Measurements from ENCODE around the gene INKA2.

Gene INKA2

DNA sequence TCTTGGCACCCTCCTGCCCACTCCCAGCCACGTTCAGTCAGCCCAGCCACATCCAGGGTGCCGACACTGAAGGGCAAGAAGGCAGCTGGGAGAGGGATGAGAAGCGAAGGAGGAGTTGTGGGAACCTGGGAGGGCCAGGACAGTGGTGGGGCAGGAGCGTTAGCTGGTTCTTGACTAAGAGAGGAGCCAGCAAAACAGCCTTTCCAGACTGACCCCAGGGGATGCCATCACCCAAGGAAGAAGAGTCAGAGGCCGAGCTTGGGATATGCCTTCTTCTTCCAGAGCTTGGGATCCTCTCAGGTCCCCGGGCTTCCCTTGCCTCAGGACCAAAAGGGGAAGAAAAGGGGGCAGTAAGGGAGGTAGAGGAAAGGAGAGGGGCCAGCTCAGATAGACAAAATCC lies 7.2 kb downstream of the INKA2 start:
- H3K9me3 ChIP-seq (ENCODE audit: control insufficient read depth, insufficient read depth, low read length): no peaks in the 10 kb centered on the region
- H3K4me1 ChIP-seq (ENCODE audit: control insufficient read depth, insufficient read depth, low read length): peaks cover 23% of the 10 kb centered on the region
- no peak overlapping the region for H3K27ac ChIP-seq (ENCODE audit: low read depth, low read length)
- no peak overlapping the region for H3K9ac ChIP-seq (ENCODE audit: low read depth, low read length)
- no peak overlapping the region for H3K4me3 ChIP-seq (ENCODE audit: low read depth, low read length)
- H3K27me3 ChIP-seq (ENCODE audit: control insufficient read depth, insufficient read depth, low read length): no peaks in the 10 kb centered on the region
- H3K36me3 ChIP-seq (ENCODE audit: control insufficient read depth, insufficient read depth, low read length): peaks cover 23% of the 10 kb centered on the region

DNA sequence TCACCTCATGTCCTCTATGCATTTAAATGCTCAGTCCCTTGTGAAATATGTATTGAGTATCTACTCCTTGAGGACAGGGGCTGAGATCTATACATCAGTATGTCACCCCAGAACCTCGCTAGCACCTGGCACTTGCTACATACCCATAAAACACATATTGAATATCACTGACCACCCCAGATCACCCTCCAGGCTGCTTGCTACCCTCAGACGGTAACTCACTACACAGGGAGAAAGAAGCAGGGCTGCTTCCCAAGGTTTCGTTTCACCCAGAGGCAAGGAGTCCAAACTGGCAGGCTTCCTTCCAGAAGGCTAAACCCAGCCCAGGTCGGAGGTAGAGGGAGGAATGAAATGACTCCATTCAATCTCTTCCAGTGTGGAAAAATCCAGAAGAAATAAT lies 8.5 kb downstream of the INKA2 start:
- Histone ChIP-seq H3K36me3 (ENCODE audit: control insufficient read depth, insufficient read depth, low read length) (peaks cover 23% of the 10 kb centered on the region), H3K27ac (ENCODE audit: low read depth, low read length) (no peak overlapping the region), H3K4me1 (ENCODE audit: control insufficient read depth, insufficient read depth, low read length) (peaks cover 11% of the 10 kb centered on the region), H3K9ac (ENCODE audit: low read depth, low read length) (no peak overlapping the region), H3K4me3 (ENCODE audit: low read depth, low read length) (no peak overlapping the region), H3K9me3 (ENCODE audit: control insufficient read depth, insufficient read depth, low read length) (no peaks in the 10 kb centered on the region), H3K27me3 (ENCODE audit: control insufficient read depth, insufficient read depth, low read length) (no peaks in the 10 kb centered on the region)

DNA sequence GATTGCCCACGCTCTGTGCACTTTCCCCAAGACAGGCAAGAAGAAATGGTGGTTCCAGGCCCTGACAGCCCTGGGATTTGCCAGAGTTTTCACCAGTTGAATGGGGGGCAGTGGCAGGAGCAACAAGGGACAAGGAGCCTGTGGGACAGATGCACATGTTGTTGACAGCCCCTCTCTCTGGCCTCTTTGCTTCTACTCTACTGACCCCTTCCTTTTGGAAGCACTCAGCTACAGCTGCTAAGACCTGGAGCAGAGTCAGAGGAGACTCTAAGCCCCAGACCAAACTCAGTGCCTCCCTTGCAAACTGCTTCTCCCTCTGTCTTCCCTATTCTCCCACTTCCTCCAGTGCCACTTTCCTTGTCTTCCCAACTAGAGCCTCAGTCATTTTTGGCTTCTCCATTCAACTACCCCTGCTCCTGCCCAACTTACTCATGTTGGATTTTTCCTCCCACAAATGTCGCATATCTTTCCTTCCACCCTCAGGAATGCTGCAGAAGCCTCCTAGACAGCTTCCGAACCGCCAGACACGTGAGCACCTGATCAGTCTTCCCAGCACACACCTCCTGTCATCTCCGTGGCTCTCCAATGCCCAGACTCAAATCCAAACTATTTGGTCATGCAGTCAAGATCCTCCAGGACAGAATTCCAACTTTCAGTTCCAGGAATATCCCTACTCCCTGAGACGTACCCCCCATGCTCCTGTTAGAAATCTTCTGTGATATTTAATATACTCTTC lies 9.1 kb downstream of the INKA2 start:
- H3K9me3 ChIP-seq (ENCODE audit: control insufficient read depth, insufficient read depth, low read length): no peaks in the 10 kb centered on the region
- no peak overlapping the region for H3K4me3 ChIP-seq (ENCODE audit: low read depth, low read length)
- no peaks in the 10 kb centered on the region for H3K27me3 ChIP-seq (ENCODE audit: control insufficient read depth, insufficient read depth, low read length)
- H3K4me1 ChIP-seq (ENCODE audit: control insufficient read depth, insufficient read depth, low read length): peaks cover 9% of the 10 kb centered on the region; the same call in 1 of the 2 replicates
- no peak overlapping the region for H3K27ac ChIP-seq (ENCODE audit: low read depth, low read length)
- H3K9ac ChIP-seq (ENCODE audit: low read depth, low read length): no peak overlapping the region
- H3K36me3 ChIP-seq (ENCODE audit: control insufficient read depth, insufficient read depth, low read length): peaks cover 18% of the 10 kb centered on the region

- no peak overlapping the region for H3K4me3 ChIP-seq (ENCODE audit: low read depth, low read length)
- peaks cover 16% of the 10 kb centered on the region for H3K36me3 ChIP-seq (ENCODE audit: control insufficient read depth, insufficient read depth, low read length)
- no peaks in the 10 kb centered on the region for H3K9me3 ChIP-seq (ENCODE audit: control insufficient read depth, insufficient read depth, low read length)
- no peak overlapping the region for H3K9ac ChIP-seq (ENCODE audit: low read depth, low read length)
- H3K27me3 ChIP-seq (ENCODE audit: control insufficient read depth, insufficient read depth, low read length): no peaks in the 10 kb centered on the region
- peaks cover 11% of the 10 kb centered on the region; the same call in 1 of the 2 replicates for H3K4me1 ChIP-seq (ENCODE audit: control insufficient read depth, insufficient read depth, low read length)
- no peak overlapping the region for H3K27ac ChIP-seq (ENCODE audit: low read depth, low read length)
Measured at GRCh38 chr1:111729271-111729921, 9.8 kb downstream of the INKA2 start.

- H3K4me3 ChIP-seq (ENCODE audit: low read depth, low read length): no peak overlapping the region
- no peak overlapping the region for H3K27ac ChIP-seq (ENCODE audit: low read depth, low read length)
- H3K4me1 ChIP-seq (ENCODE audit: control insufficient read depth, insufficient read depth, low read length): peaks cover 11% of the 10 kb centered on the region; the same call in 1 of the 2 replicates
- no peaks in the 10 kb centered on the region for H3K9me3 ChIP-seq (ENCODE audit: control insufficient read depth, insufficient read depth, low read length)
- no peak overlapping the region for H3K9ac ChIP-seq (ENCODE audit: low read depth, low read length)
- no peaks in the 10 kb centered on the region for H3K27me3 ChIP-seq (ENCODE audit: control insufficient read depth, insufficient read depth, low read length)
- H3K36me3 ChIP-seq (ENCODE audit: control insufficient read depth, insufficient read depth, low read length): peaks cover 11% of the 10 kb centered on the region; the same call in 1 of the 2 replicates
Measured at GRCh38 chr1:111727056-111727455, 12.1 kb downstream of the INKA2 start.

DNA sequence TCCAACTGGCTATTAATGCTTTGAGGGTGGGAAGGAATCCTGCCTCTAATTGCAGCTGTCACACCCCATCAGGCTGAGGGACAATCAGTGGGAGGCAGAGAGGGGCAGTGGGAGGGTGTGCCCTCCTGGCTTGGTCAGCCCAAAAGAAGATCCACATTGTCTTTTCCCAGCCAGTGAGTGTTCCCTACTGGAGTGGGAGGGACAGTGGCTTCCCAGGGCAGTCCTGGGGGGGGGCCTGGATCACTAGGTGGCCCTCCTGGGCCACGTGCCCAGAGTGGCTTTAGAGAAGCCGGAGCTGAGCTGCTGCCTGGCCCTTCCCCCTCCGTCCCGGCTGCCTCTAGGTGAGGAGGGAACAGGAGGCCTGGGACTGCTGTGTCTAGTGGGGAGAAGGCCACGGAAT lies 14.0 kb downstream of the INKA2 start:
- Histone ChIP-seq H3K36me3 (ENCODE audit: control insufficient read depth, insufficient read depth, low read length) (peaks cover 7% of the 10 kb centered on the region; the same call in 1 of the 2 replicates), H3K4me1 (ENCODE audit: control insufficient read depth, insufficient read depth, low read length) (peaks cover 22% of the 10 kb centered on the region), H3K9me3 (ENCODE audit: control insufficient read depth, insufficient read depth, low read length) (no peaks in the 10 kb centered on the region), H3K4me3 (ENCODE audit: low read depth, low read length) (no peak overlapping the region), H3K27ac (ENCODE audit: low read depth, low read length) (no peak overlapping the region), H3K27me3 (ENCODE audit: control insufficient read depth, insufficient read depth, low read length) (no peaks in the 10 kb centered on the region), H3K9ac (ENCODE audit: low read depth, low read length) (no peak overlapping the region)

- Histone ChIP-seq H3K9ac (ENCODE audit: low read depth, low read length) (no peak overlapping the region), H3K9me3 (ENCODE audit: control insufficient read depth, insufficient read depth, low read length) (no peaks in the 10 kb centered on the region), H3K36me3 (ENCODE audit: control insufficient read depth, insufficient read depth, low read length) (peaks cover 7% of the 10 kb centered on the region; the same call in 1 of the 2 replicates), H3K27ac (ENCODE audit: low read depth, low read length) (no peak overlapping the region), H3K4me3 (ENCODE audit: low read depth, low read length) (no peak overlapping the region), H3K27me3 (ENCODE audit: control insufficient read depth, insufficient read depth, low read length) (no peaks in the 10 kb centered on the region), H3K4me1 (ENCODE audit: control insufficient read depth, insufficient read depth, low read length) (peaks cover 22% of the 10 kb centered on the region)
Measured at GRCh38 chr1:111723871-111724270, 15.3 kb downstream of the INKA2 start.

- no peak overlapping the region for H3K27ac ChIP-seq (ENCODE audit: low read depth, low read length)
- no peak overlapping the region for H3K4me3 ChIP-seq (ENCODE audit: low read depth, low read length)
- peaks cover 7% of the 10 kb centered on the region; the same call in 1 of the 2 replicates for H3K36me3 ChIP-seq (ENCODE audit: control insufficient read depth, insufficient read depth, low read length)
- H3K9me3 ChIP-seq (ENCODE audit: control insufficient read depth, insufficient read depth, low read length): no peaks in the 10 kb centered on the region
- no peaks in the 10 kb centered on the region for H3K27me3 ChIP-seq (ENCODE audit: control insufficient read depth, insufficient read depth, low read length)
- H3K4me1 ChIP-seq (ENCODE audit: control insufficient read depth, insufficient read depth, low read length): peaks cover 22% of the 10 kb centered on the region
- H3K9ac ChIP-seq (ENCODE audit: low read depth, low read length): no peak overlapping the region
Measured at GRCh38 chr1:111723091-111723806, 15.9 kb downstream of the INKA2 start.

DNA sequence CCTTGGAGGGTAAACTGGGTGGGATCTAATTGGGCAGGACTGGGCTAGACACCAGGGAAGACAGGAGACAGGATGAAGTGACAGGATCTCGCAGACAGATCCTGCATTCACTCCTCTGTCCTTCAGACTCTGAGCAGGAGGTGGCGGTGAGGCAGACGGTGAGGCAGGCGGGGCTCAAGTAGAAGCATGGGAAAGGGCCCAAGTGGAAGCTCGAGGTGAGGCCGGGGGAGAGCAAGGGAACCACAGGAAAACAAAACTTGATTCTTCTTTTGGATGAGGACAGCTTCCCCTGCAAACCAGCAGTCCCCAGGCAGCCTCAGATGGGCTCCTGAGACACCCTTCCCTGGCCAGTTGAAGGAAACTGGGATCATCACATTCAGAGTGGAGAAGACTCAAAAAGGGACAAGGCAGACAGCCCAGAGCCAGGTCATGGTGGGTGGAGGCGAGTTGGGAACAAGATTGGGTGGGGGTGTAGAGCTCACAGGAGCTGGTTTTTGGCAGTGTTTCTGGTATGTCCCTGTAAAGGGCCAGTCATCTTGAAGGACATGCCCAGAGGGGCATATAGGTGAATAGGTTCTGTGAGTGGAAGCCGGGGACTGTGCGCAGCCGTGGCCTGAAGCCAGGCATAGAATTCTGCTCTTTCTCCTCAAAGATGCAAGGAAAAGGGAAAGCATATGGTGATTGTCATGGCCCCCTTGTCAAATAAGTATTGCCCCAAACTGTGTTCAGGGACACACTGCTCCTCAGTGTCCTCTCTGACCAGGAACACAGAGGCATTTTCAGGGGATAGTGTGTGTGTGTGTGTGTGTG lies 18.0 kb downstream of the INKA2 start:
- Histone ChIP-seq H3K36me3 (ENCODE audit: control insufficient read depth, insufficient read depth, low read length) (no peaks in the 10 kb centered on the region), H3K27me3 (ENCODE audit: control insufficient read depth, insufficient read depth, low read length) (no peaks in the 10 kb centered on the region), H3K4me3 (ENCODE audit: low read depth, low read length) (no peak overlapping the region), H3K9me3 (ENCODE audit: control insufficient read depth, insufficient read depth, low read length) (no peaks in the 10 kb centered on the region), H3K27ac (ENCODE audit: low read depth, low read length) (no peak overlapping the region), H3K4me1 (ENCODE audit: control insufficient read depth, insufficient read depth, low read length) (peaks cover 22% of the 10 kb centered on the region), H3K9ac (ENCODE audit: low read depth, low read length) (no peak overlapping the region)

GRCh38 chr1:111720274-111720976 lies 18.8 kb downstream of the INKA2 start:
- Histone ChIP-seq H3K36me3 (ENCODE audit: control insufficient read depth, insufficient read depth, low read length) (no peaks in the 10 kb centered on the region), H3K9ac (ENCODE audit: low read depth, low read length) (no peak overlapping the region), H3K4me1 (ENCODE audit: control insufficient read depth, insufficient read depth, low read length) (peaks cover 21% of the 10 kb centered on the region), H3K27me3 (ENCODE audit: control insufficient read depth, insufficient read depth, low read length) (no peaks in the 10 kb centered on the region), H3K4me3 (ENCODE audit: low read depth, low read length) (no peak overlapping the region), H3K9me3 (ENCODE audit: control insufficient read depth, insufficient read depth, low read length) (no peaks in the 10 kb centered on the region), H3K27ac (ENCODE audit: low read depth, low read length) (peak overlapping the region; percentile 21)

Measured in HUES48 (cell line).